GM18867 (cell line): ENCODE data around the gene GJA5.

ENCODE experiments used
- ATAC-seq: cut with Tn5 transposase; IDR thresholded peaks from one replicate; pipeline ENCODE4 v1.9.1; 2021; ENCODE audit warnings: mild to moderate bottlenecking, moderate library complexity; ENCODE audit not compliant: unreplicated experiment

The GJA5 gene

GRCh38 chr1:147760481-147761260 is at the start of gene GJA5:
GJA5 (minus strand) TSS chr1:147760602; CDS start chr1:147759238, 1,364 bp downstream.
- ATAC-seq: no peak

GRCh38 chr1:147809236-147809635 is 48.8 kb upstream of the GJA5 start:
- ATAC-seq: no peak

GRCh38 chr1:147808025-147808424 is 47.6 kb upstream of the GJA5 start:
- ATAC-seq: no peak

GRCh38 chr1:147807405-147807804 is 47.0 kb upstream of the GJA5 start:
- no peak for ATAC-seq

- ATAC-seq: no peak
These were observed 44.7 kb upstream of the GJA5 start for GRCh38 chr1:147804942-147805723.

GRCh38 chr1:147800804-147801203 is 40.4 kb upstream of the GJA5 start:
- no peak for ATAC-seq

GRCh38 chr1:147798731-147799130 is 38.3 kb upstream of the GJA5 start:
- no peak for ATAC-seq

- ATAC-seq: no peak
These were observed 34.2 kb upstream of the GJA5 start for GRCh38 chr1:147794570-147794969.

GRCh38 chr1:147791876-147792275 is 31.5 kb upstream of the GJA5 start:
- no peak for ATAC-seq

GRCh38 chr1:147787765-147788164 is 27.4 kb upstream of the GJA5 start:
- no peak for ATAC-seq

- ATAC-seq: no peak
These were observed 26.1 kb upstream of the GJA5 start for GRCh38 chr1:147786536-147786935.

GRCh38 chr1:147785794-147786506 is 25.5 kb upstream of the GJA5 start:
- ATAC-seq: no peak

- no peak for ATAC-seq
These were observed 24.5 kb upstream of the GJA5 start for GRCh38 chr1:147784941-147785340.

GRCh38 chr1:147781056-147781471 is 20.7 kb upstream of the GJA5 start:
- ATAC-seq: no peak

- ATAC-seq: no peak
These were observed 17.3 kb upstream of the GJA5 start for GRCh38 chr1:147777694-147778093.

- ATAC-seq: no peak
These were observed 12.9 kb upstream of the GJA5 start for GRCh38 chr1:147773215-147773715.

GRCh38 chr1:147772570-147772969 is 12.2 kb upstream of the GJA5 start:
- ATAC-seq: no peak

GRCh38 chr1:147771226-147772125 is 11.1 kb upstream of the GJA5 start:
- no peak for ATAC-seq

- ATAC-seq: no peak
These were observed 8.7 kb upstream of the GJA5 start for GRCh38 chr1:147769106-147769505.

- ATAC-seq: no peak
These were observed 8.2 kb upstream of the GJA5 start for GRCh38 chr1:147768582-147768981.
